MM.1S (cell line): ENCODE measurements around the gene AGAP1.

Experiments
- DNase-seq: peaks from one replicate; pipeline ENCODE4 v3.0.0-alpha.2; 2015
- H2AFZ ChIP-seq: fragments of 300-600 bp; sonication (generic); 2 replicates; pipeline ENCODE4 v1.6.0; 2016; ENCODE audit warnings: antibody characterized with exemption, low read length
- H3F3A ChIP-seq: fragments of 300-600 bp; sonication (generic); 2 replicates; pipeline ENCODE4 v1.6.1; 2016; ENCODE audit warnings: mild to moderate bottlenecking, antibody characterized with exemption, low read length, moderate library complexity, mixed read lengths; ENCODE audit not compliant: insufficient read depth
- H3K27ac ChIP-seq: fragments of 300-600 bp; sonication (generic); 2 replicates; pipeline ENCODE4 v1.5.1; 2016; ENCODE audit warnings: mild to moderate bottlenecking, low read length
- H3K27me3 ChIP-seq: fragments of 300-600 bp; sonication (generic); replicated peaks from 2 replicates; pipeline ENCODE4 v1.6.0; 2016; ENCODE audit warnings: low read length; ENCODE audit not compliant: insufficient read depth
- H3K36me3 ChIP-seq: fragments of 300-600 bp; sonication (generic); replicated peaks from 2 replicates; pipeline ENCODE4 v1.6.1; 2016; ENCODE audit warnings: mild to moderate bottlenecking, low read length, mixed read lengths; ENCODE audit not compliant: insufficient read depth
- H3K4me1 ChIP-seq: fragments of 300-600 bp; sonication (generic); 2 replicates; pipeline ENCODE4 v1.6.1; 2016; ENCODE audit warnings: low read length, mixed read lengths
- H3K4me2 ChIP-seq: fragments of 300-600 bp; sonication (generic); 2 replicates; pipeline ENCODE4 v1.6.0; 2016; ENCODE audit warnings: low read depth, low read length
- H3K4me3 ChIP-seq: fragments of 300-600 bp; sonication (generic); 2 replicates; pipeline ENCODE4 v1.5.1; 2016; ENCODE audit warnings: low read length, mixed read lengths
- H3K79me2 ChIP-seq: fragments of 300-600 bp; sonication (generic); 2 replicates; pipeline ENCODE4 v1.6.1; 2016; ENCODE audit warnings: mixed run types, low read length, mixed read lengths
- H3K9ac ChIP-seq: fragments of 300-600 bp; sonication (generic); 2 replicates; pipeline ENCODE4 v1.6.1; 2016; ENCODE audit warnings: low read length, mixed read lengths
- H3K9me2 ChIP-seq: fragments of 300-600 bp; sonication (generic); replicated peaks from 2 replicates; pipeline ENCODE4 v1.6.1; 2016; ENCODE audit warnings: mild to moderate bottlenecking, low read length, mixed read lengths; ENCODE audit not compliant: insufficient read depth
- H3K9me3 ChIP-seq: fragments of 300-600 bp; sonication (generic); replicated peaks from 2 replicates; pipeline ENCODE4 v1.6.1; 2016; ENCODE audit warnings: mild to moderate bottlenecking, low read length, mixed read lengths; ENCODE audit not compliant: insufficient read depth
- H4K20me1 ChIP-seq: fragments of 300-600 bp; sonication (generic); 2 replicates; pipeline ENCODE4 v1.6.1; 2016; ENCODE audit warnings: mild to moderate bottlenecking, low read length, moderate library complexity, mixed read lengths; ENCODE audit not compliant: insufficient read depth
- EZH2 ChIP-seq: fragments of 300-600 bp; sonication (generic); optimal IDR thresholded peaks from 2 replicates; pipeline ENCODE3; 2017; ENCODE audit warnings: low read depth, mild to moderate bottlenecking, antibody characterized with exemption, low read length, mixed read lengths
- EZH2phosphoT487 ChIP-seq: fragments of 300-600 bp; sonication (generic); IDR thresholded peaks from 2 replicates; pipeline ENCODE4 v1.6.1; 2018; ENCODE audit warnings: antibody characterized with exemption, low read length
- TF ChIP-seq, protein P1 (sequence below): fragments of 300-600 bp; sonication (generic); IDR thresholded peaks from 2 replicates; pipeline ENCODE4 v1.5.1; 2016; ENCODE audit warnings: antibody characterized with exemption, low read length, mixed read lengths

Gene AGAP1

DNA sequence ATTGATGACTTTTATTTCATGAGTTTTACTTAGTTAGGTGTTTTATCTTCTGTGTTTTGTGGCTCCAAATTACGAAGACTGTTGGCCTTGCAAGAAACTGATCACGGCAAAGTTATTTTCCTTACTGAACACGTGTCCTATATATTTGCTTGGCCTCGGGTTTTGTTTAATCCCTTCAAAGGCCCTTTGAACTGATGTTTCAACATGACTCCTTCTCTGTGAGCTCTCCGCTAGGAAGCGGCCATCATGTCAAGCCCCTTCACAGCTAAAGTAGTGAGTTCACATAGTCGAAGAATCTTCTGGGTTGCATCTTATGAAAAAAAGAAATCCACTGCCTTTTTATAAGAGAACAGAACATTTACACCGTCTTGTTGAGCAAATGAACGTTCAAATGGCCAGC, 515.0 kb downstream of the AGAP1 start:
- no peaks in the 10 kb centered on the region for H3K79me2 ChIP-seq
- H3K9ac ChIP-seq = no peak overlapping the region
- no peaks in the 10 kb centered on the region for H3K9me3 ChIP-seq

DNA sequence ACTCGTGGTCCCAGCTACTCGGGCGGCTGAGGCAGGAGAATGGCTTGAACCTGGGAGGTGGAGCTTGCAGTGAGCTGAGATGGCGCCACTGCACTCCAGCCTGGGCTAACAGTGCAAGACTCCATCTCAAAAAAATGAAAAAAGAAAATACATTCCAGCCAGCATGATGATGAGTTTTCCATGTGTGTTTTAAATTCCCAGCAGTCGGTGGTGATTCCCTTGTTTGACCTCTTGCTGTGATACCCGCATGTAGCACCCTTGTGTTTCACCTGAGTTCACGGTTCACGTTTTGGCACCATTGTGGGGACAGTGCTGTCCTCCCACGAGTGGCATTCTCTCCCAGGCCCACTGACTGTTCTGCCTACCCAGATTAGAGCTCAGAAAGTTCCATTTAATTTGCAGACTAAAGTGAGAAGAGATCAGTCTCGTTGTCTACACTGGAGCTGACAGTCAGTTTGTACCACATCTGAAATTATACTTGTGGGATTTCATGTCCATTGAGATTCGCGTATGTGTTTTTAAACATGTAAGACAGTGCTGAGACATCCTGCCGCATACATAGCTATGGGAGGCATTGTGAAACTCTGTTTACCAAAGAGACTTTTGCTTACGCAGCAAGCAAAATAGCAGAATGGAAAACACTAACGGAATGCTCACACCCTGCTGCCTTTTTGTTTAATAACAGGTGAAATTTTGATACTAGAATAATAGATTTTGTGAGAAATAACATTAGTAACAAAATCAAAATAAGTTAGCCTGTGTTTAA, 517.3 kb downstream of the AGAP1 start:
- no peaks in the 10 kb centered on the region for H3K4me1 ChIP-seq
- no peaks in the 10 kb centered on the region for H3K9me2 ChIP-seq
- no peaks in the 10 kb centered on the region for H3K27me3 ChIP-seq
- no peak for DNase-seq
- H4K20me1 ChIP-seq = no peaks in the 10 kb centered on the region
- no peaks in the 10 kb centered on the region for H3K36me3 ChIP-seq
- no peaks in the 10 kb centered on the region for H3K9me3 ChIP-seq
- H3K27ac ChIP-seq = no peak overlapping the region
- no peaks in the 10 kb centered on the region for H3K79me2 ChIP-seq
- H3K4me2 ChIP-seq = no peak overlapping the region
- no peak overlapping the region for H2AFZ ChIP-seq
- H3F3A ChIP-seq = no peaks in the 10 kb centered on the region
- H3K4me3 ChIP-seq = no peak overlapping the region
- no peak overlapping the region for H3K9ac ChIP-seq
- TF ChIP-seq EZH2phosphoT487 (no peak), EZH2 (no peak)
- TF ChIP-seq, protein P1, sequence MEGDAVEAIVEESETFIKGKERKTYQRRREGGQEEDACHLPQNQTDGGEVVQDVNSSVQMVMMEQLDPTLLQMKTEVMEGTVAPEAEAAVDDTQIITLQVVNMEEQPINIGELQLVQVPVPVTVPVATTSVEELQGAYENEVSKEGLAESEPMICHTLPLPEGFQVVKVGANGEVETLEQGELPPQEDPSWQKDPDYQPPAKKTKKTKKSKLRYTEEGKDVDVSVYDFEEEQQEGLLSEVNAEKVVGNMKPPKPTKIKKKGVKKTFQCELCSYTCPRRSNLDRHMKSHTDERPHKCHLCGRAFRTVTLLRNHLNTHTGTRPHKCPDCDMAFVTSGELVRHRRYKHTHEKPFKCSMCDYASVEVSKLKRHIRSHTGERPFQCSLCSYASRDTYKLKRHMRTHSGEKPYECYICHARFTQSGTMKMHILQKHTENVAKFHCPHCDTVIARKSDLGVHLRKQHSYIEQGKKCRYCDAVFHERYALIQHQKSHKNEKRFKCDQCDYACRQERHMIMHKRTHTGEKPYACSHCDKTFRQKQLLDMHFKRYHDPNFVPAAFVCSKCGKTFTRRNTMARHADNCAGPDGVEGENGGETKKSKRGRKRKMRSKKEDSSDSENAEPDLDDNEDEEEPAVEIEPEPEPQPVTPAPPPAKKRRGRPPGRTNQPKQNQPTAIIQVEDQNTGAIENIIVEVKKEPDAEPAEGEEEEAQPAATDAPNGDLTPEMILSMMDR = no peak

More for the DNA sequence above, 515.0 kb downstream of the AGAP1 start:
- Histone ChIP-seq H3K27ac (no peak overlapping the region), H3K27me3 (no peaks in the 10 kb centered on the region), H4K20me1 (no peaks in the 10 kb centered on the region), H3F3A (no peaks in the 10 kb centered on the region), H3K4me3 (no peak overlapping the region), H3K9me2 (no peaks in the 10 kb centered on the region), H3K4me1 (no peaks in the 10 kb centered on the region), H2AFZ (no peak overlapping the region), H3K4me2 (no peak overlapping the region), H3K36me3 (no peaks in the 10 kb centered on the region)
- no peak for DNase-seq
- TF ChIP-seq EZH2 (no peak), EZH2phosphoT487 (no peak)
- TF ChIP-seq, protein P1 = no peak

DNA sequence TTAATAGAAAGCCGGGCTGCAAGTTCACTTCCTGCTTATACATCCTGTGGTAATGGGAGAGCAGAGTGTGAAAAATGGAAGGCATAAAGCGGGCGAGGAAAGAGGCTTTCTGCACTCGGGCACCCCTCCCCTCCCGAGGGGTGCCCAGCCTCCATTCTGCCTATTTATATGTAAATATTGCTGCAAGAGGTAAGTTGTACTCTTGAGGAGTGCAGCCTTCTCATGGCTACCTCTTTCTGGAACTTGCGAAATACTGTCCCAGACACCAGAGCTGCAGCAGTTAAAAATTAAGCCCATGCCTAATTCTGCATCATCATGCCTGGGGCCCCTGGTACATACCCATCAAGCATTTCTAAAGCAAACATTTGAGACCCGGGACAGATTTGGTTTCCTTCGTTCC, 518.3 kb downstream of the AGAP1 start:
- H3K4me3 ChIP-seq = no peak overlapping the region
- no peaks in the 10 kb centered on the region for H3K79me2 ChIP-seq
- TF ChIP-seq, protein P1 = no peak
- TF ChIP-seq EZH2 (no peak), EZH2phosphoT487 (no peak)
- no peak for DNase-seq
- H3K9me2 ChIP-seq = no peaks in the 10 kb centered on the region
- no peak overlapping the region for H3K9ac ChIP-seq
- no peaks in the 10 kb centered on the region for H3K4me1 ChIP-seq
- H2AFZ ChIP-seq = no peak overlapping the region
- H3K4me2 ChIP-seq = no peak overlapping the region
- no peaks in the 10 kb centered on the region for H3K9me3 ChIP-seq
- no peaks in the 10 kb centered on the region for H3F3A ChIP-seq
- no peaks in the 10 kb centered on the region for H3K36me3 ChIP-seq
- H4K20me1 ChIP-seq = no peaks in the 10 kb centered on the region
- H3K27ac ChIP-seq = no peak overlapping the region
- no peaks in the 10 kb centered on the region for H3K27me3 ChIP-seq
